Measurements from ENCODE around the gene EPB41L2. TPM values are rescaled to one million over a fixed set of nuclear protein-coding genes. Genes with fewer than 3 reads are reported as not detected.

The EPB41L2 gene
- total RNA-seq, 1 donor from 2014 or later = 3.2 TPM

- Histone ChIP-seq H3K36me3 (ENCODE audit: control insufficient read depth, insufficient read depth, low read length) (no peaks in the 10 kb centered on the region), H3K27me3 (ENCODE audit: control insufficient read depth, insufficient read depth, low read length) (no peaks in the 10 kb centered on the region), H3K4me3 (ENCODE audit: low read depth, low read length) (no peak overlapping the region)
- FAIRE-seq = no peak
- DNase-seq (ENCODE audit: low read depth) = no peak
- no peak for TF ChIP-seq CTCF (IDR thresholded peaks at IDR 0.05; ENCODE audit: insufficient read depth, low read length, severe bottlenecking)
These were observed 27.5 kb downstream of the EPB41L2 start for GRCh38 chr6:131035582-131035981.

- no peak for TF ChIP-seq CTCF (IDR thresholded peaks at IDR 0.05; ENCODE audit: insufficient read depth, low read length, severe bottlenecking)
- H3K4me3 ChIP-seq (ENCODE audit: low read depth, low read length) = no peak overlapping the region
These were observed 29.4 kb downstream of the EPB41L2 start for GRCh38 chr6:131033631-131034030.

GRCh38 chr6:131029626-131030297 is 33.3 kb downstream of the EPB41L2 start:
- no peak overlapping the region for H3K4me3 ChIP-seq (ENCODE audit: low read depth, low read length)
- H3K36me3 ChIP-seq (ENCODE audit: control insufficient read depth, insufficient read depth, low read length) = no peaks in the 10 kb centered on the region
- H3K27me3 ChIP-seq (ENCODE audit: control insufficient read depth, insufficient read depth, low read length) = no peaks in the 10 kb centered on the region
- no peak for TF ChIP-seq CTCF (IDR thresholded peaks at IDR 0.05; ENCODE audit: insufficient read depth, low read length, severe bottlenecking)
- no peak for DNase-seq (ENCODE audit: low read depth)
- FAIRE-seq = no peak

More at GRCh38 chr6:131033631-131034030, 29.4 kb downstream of the EPB41L2 start:
- Histone ChIP-seq H3K36me3 (ENCODE audit: control insufficient read depth, insufficient read depth, low read length) (no peaks in the 10 kb centered on the region), H3K27me3 (ENCODE audit: control insufficient read depth, insufficient read depth, low read length) (no peaks in the 10 kb centered on the region)
- DNase-seq (ENCODE audit: low read depth) (no peak), FAIRE-seq (no peak)

- no peak for TF ChIP-seq CTCF (IDR thresholded peaks at IDR 0.05; ENCODE audit: insufficient read depth, low read length, severe bottlenecking)
- Histone ChIP-seq H3K4me3 (ENCODE audit: low read depth, low read length) (no peak overlapping the region), H3K36me3 (ENCODE audit: control insufficient read depth, insufficient read depth, low read length) (no peaks in the 10 kb centered on the region), H3K27me3 (ENCODE audit: control insufficient read depth, insufficient read depth, low read length) (no peaks in the 10 kb centered on the region)
- no peak for DNase-seq (ENCODE audit: low read depth)
- no peak for FAIRE-seq
These were observed 35.7 kb downstream of the EPB41L2 start for GRCh38 chr6:131027326-131027725.

GRCh38 chr6:131026243-131026642 is 36.8 kb downstream of the EPB41L2 start:
- Histone ChIP-seq H3K36me3 (ENCODE audit: control insufficient read depth, insufficient read depth, low read length) (no peaks in the 10 kb centered on the region), H3K4me3 (ENCODE audit: low read depth, low read length) (no peak overlapping the region), H3K27me3 (ENCODE audit: control insufficient read depth, insufficient read depth, low read length) (no peaks in the 10 kb centered on the region)
- no peak for TF ChIP-seq CTCF (IDR thresholded peaks at IDR 0.05; ENCODE audit: insufficient read depth, low read length, severe bottlenecking)
- no peak for FAIRE-seq
- no peak for DNase-seq (ENCODE audit: low read depth)

GRCh38 chr6:131024565-131024964 is 38.5 kb downstream of the EPB41L2 start:
- no peak for DNase-seq (ENCODE audit: low read depth)
- Histone ChIP-seq H3K36me3 (ENCODE audit: control insufficient read depth, insufficient read depth, low read length) (no peaks in the 10 kb centered on the region), H3K27me3 (ENCODE audit: control insufficient read depth, insufficient read depth, low read length) (no peaks in the 10 kb centered on the region), H3K4me3 (ENCODE audit: low read depth, low read length) (no peak overlapping the region)
- no peak for TF ChIP-seq CTCF (IDR thresholded peaks at IDR 0.05; ENCODE audit: insufficient read depth, low read length, severe bottlenecking)
- no peak for FAIRE-seq

Measured in bronchial epithelial cell (primary cell).